HG02642 (cell line): Measurements from ENCODE around the gene RRAGA.
"Not testable (repeated sequence)": the region's sequence is repeated elsewhere in the genome, so short reads cannot be mapped to it uniquely, and the experiment has no call there.

Source experiments
- ATAC-seq: cut with Tn5 transposase; IDR thresholded peaks from one replicate; pipeline ENCODE4 v1.9.1; 2021; ENCODE audit warnings: mild to moderate bottlenecking; ENCODE audit not compliant: unreplicated experiment, poor library complexity

RRAGA gene

DNA sequence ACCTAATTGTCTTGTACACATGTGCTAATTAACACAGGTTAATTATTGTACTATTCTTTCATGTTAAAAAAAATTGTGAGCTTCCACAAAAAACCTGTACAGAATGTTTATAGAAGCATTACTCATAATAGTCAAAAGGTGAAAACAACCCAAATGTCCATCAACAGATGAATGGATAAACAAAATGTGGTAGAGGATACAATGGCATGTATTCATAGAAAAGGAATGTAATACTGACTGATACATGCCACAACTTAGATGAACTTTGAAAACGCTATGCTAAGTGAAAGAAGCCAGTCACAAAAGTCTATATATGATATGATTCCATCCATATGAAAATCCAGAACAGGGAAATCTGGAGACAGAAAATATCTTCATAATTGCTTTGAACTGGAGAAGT, 25.6 kb downstream of the RRAGA start:
- no peak for ATAC-seq

DNA sequence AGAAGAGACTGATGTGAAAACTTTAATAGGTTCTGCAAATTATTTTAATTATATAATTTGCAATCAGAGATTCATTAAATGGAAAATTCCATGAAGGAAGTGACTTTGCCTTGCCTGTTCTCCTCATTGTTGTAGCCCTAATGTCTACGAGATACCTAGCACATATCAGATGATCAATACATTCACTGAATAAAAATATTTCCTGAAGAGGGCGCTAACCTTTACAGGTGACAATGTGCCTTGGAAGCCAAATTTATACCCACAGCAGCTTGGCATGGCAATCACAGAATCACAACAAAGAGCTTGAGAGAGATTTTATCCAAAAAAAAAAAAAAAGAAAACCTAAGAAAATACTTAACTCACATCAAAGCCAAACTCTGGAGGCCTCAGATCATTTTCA, 36.1 kb downstream of the RRAGA start:
- ATAC-seq: no peak

DNA sequence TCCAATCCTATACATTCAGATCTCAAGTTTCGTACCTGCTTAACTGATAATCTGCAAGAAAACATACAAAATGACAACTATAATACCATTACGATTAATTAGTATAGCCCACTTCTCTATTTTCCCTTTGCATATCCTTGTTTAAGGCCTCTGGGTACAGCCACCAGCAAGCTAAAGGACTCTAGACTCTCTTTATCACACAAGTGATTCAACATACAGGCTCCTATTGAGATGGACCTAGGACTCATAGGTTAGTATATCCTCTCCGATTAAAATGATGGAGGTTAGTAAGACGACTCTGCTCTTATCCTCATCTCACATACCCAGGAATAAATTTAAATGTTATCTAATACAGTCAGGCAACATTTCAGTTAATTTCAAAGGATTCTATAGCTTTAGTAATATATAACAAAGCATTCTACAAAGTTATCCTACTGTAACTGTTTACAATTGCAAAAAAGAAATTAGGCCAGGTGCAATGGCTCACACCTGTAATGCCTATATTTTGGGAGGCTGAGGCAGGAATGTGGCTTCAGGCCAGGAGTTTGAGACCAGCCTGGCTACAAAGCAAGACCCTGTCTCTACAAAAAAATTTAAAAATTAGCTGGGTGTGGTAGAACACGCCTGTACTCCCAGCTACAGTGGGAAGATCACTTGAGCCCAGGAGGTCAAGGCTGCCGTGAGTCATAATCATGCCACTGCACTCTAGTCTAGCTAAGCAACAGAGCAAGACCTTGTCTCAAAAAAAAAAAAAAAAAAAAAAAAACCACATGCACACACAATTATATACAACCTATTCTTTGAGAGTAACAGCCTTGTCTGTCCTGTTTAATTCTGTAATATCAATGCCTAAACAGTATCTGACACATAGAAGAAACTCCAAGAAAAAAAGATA, 38.1 kb downstream of the RRAGA start:
- ATAC-seq: no peak

DNA sequence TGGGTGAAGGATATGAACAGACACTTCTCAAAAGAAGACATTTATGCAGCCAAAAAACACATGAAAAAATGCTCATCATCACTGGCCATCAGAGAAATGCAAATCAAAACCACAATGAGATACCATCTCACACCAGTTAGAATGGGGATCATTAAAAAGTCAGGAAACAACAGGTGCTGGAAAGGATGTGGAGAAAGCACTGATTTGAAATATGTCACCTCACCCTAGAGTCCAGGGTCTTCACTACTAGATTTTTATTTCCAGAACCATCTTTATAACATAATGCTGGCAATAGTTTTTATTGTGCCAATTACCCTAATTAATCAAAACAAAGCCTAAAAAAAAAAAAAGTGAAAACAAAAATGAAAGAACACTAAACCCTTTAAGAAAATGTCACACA, 48.2 kb downstream of the RRAGA start:
- not testable (repeated sequence) for ATAC-seq
